ENCODE results near the gene CALCOCO1. TPM values are rescaled to one million over a fixed set of nuclear protein-coding genes. Genes with fewer than 3 reads are reported as not detected.

CALCOCO1 gene, protein sequence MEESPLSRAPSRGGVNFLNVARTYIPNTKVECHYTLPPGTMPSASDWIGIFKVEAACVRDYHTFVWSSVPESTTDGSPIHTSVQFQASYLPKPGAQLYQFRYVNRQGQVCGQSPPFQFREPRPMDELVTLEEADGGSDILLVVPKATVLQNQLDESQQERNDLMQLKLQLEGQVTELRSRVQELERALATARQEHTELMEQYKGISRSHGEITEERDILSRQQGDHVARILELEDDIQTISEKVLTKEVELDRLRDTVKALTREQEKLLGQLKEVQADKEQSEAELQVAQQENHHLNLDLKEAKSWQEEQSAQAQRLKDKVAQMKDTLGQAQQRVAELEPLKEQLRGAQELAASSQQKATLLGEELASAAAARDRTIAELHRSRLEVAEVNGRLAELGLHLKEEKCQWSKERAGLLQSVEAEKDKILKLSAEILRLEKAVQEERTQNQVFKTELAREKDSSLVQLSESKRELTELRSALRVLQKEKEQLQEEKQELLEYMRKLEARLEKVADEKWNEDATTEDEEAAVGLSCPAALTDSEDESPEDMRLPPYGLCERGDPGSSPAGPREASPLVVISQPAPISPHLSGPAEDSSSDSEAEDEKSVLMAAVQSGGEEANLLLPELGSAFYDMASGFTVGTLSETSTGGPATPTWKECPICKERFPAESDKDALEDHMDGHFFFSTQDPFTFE
- 100 to 1,000 TPM in 1 of 2 donors, 10 to 100 TPM in 1; 80.4 to 223 TPM for total RNA-seq
- polyA plus RNA-seq = 10 to 100 TPM; 65.5 to 71.4 TPM
- long read RNA-seq, donor 1, transcript CALCOCO1-218 (15 exons, 2,291 nt) = major isoform, 13 of 42 reads
- long read RNA-seq, donor 1, partial matches to known transcripts = 20 of 42 reads
- long read RNA-seq, donor 1, other reads (novel, unspliced or antisense) = 0 of 42 reads
- long read RNA-seq, donor 2, partial matches to known transcripts = 9 of 14 reads
- long read RNA-seq, donor 2, other reads (novel, unspliced or antisense) = 0 of 14 reads
- long read RNA-seq, donor 3, transcript CALCOCO1-205 (2 exons, 733 nt) = major isoform, 6 of 18 reads
- long read RNA-seq, donor 3, partial matches to known transcripts = 7 of 18 reads
- long read RNA-seq, donor 3, other reads (novel, unspliced or antisense) = 0 of 18 reads
- long read RNA-seq, donor 4, partial matches to known transcripts = 31 of 36 reads
- long read RNA-seq, donor 4, other reads (novel, unspliced or antisense) = 0 of 36 reads
- long read RNA-seq, donor 5, transcript CALCOCO1-218 (15 exons, 2,291 nt) = major isoform, 7 of 30 reads
- long read RNA-seq, donor 5, transcript CALCOCO1-205 (2 exons, 733 nt) = minor isoform, 5 of 30 reads
- long read RNA-seq, donor 5, partial matches to known transcripts = 15 of 30 reads
- long read RNA-seq, donor 5, other reads (novel, unspliced or antisense) = 0 of 30 reads

DNA sequence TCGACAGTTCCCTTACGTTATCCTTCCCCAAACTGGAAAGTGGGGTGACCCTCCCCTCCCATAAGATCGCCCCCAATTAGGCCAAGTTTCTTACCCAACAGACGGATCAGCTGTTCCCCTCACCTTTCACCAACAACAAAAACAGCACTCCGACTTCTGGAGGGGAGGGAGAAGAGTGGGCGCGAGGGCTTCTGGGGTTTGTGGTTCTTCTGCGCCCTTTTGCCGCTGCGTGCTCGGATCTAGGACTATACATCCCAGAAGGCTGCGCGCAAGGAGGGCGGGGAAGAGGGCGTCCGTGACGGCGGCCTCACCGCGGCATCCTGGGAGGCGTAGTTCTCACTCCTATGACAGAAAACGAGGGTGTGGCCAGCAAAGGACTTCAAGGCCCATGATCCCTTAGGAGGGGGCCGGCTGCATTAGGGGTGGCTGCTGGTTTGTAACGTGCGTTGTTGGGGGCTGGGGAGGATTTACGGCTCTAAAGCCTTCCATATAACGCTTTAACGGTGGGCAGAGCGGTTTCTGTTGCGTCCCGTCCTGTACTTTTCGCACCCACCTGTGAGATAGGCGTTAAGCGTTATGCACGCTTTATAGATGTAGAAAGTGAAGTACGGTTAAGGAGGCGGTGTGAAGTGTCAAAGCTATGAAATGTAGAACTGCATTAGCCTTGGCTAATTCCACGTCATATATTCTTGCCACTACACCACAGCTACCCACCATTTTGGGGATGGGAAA, at the start of gene CALCOCO1:
TSS of gene CALCOCO1 (minus strand) at position 143 of the 732 bp plus-strand sequence. CDS start 2,210 bp downstream, outside the sequence.
- Histone ChIP-seq H3K9me3 (ENCODE audit: control insufficient read depth in 4 of 4, insufficient read depth in 3 of 4, low read length in 3 of 4) (no peaks in the 10 kb centered on the region), H3K36me3 (ENCODE audit: control insufficient read depth in 4 of 4, insufficient read depth in 4 of 4, low read length in 4 of 4) (peaks cover 6 to 27% (median 19%) of the 10 kb centered on the region in 4 donors), H3K4me1 (ENCODE audit: control insufficient read depth in 5 of 5, insufficient read depth in 5 of 5, low read length in 5 of 5) (peaks cover 4 to 13% (median 6%) of the 10 kb centered on the region in 5 donors), H3K4me3 (peak within 1 kb of the TSS; percentile 71), H3K9ac (ENCODE audit: insufficient read depth in 1 of 2, low read length in 2 of 2) (peak within 1 kb of the TSS; percentile 58 to 96), H3K27ac (ENCODE audit: low read depth in 1 of 2, low read length in 1 of 2) (peak within 1 kb of the TSS; percentile 71 to 82), H3K27me3 (ENCODE audit: control insufficient read depth in 3 of 3, insufficient read depth in 3 of 3, low read length in 2 of 3) (peaks cover 0 to 3% (median 0%) of the 10 kb centered on the region in 3 donors)
- ATAC-seq (ENCODE audit: insufficient read depth, low FRiP score) (peak; percentile 99), DNase-seq (peak; percentile 98 to 99 (median 99))
- TF ChIP-seq, protein P1, sequence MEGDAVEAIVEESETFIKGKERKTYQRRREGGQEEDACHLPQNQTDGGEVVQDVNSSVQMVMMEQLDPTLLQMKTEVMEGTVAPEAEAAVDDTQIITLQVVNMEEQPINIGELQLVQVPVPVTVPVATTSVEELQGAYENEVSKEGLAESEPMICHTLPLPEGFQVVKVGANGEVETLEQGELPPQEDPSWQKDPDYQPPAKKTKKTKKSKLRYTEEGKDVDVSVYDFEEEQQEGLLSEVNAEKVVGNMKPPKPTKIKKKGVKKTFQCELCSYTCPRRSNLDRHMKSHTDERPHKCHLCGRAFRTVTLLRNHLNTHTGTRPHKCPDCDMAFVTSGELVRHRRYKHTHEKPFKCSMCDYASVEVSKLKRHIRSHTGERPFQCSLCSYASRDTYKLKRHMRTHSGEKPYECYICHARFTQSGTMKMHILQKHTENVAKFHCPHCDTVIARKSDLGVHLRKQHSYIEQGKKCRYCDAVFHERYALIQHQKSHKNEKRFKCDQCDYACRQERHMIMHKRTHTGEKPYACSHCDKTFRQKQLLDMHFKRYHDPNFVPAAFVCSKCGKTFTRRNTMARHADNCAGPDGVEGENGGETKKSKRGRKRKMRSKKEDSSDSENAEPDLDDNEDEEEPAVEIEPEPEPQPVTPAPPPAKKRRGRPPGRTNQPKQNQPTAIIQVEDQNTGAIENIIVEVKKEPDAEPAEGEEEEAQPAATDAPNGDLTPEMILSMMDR (IDR thresholded peaks at IDR 0.05; ENCODE audit: control extremely low read depth, extremely low read depth) = no peak
- WGBS, 2 donors = 0 to 1% methylated on average over 35 to 38 of the region's 38 CpGs

DNA sequence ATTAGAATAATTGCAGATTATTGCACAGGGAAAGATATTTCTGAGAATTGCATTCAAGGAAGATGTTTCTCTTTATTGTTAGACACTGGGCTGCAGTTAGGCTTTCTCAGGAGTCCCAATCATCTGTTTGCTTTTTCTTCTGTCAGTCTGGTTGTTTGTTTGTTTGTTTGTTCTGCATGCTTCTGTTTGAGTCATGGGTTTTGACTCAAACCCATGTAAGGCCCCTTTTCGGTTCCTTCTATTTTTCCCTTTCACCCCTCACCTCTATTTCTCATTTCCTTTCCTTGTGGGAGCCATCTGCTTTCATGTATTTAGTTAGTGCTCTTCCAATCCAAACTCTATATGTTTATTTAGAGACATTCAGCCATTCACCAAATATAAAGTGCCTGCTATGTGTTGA, 49.6 kb upstream of the CALCOCO1 start:
- Histone ChIP-seq H3K4me1 (ENCODE audit: control insufficient read depth in 5 of 5, insufficient read depth in 5 of 5, low read length in 5 of 5) (peaks cover 0 to 1% (median 0%) of the 10 kb centered on the region in 5 donors), H3K27me3 (ENCODE audit: control insufficient read depth in 3 of 3, insufficient read depth in 3 of 3, low read length in 2 of 3) (peaks cover 0 to 21% (median 12%) of the 10 kb centered on the region in 3 donors), H3K9me3 (ENCODE audit: control insufficient read depth in 4 of 4, insufficient read depth in 3 of 4, low read length in 3 of 4) (no peaks in the 10 kb centered on the region), H3K36me3 (ENCODE audit: control insufficient read depth in 4 of 4, insufficient read depth in 4 of 4, low read length in 4 of 4) (no peaks in the 10 kb centered on the region), H3K27ac (ENCODE audit: low read depth in 1 of 2, low read length in 1 of 2) (no peak overlapping the region), H3K9ac (ENCODE audit: insufficient read depth in 1 of 2, low read length in 2 of 2) (no peak overlapping the region), H3K4me3 (no peak overlapping the region)
- TF ChIP-seq, protein P1 (IDR thresholded peaks at IDR 0.05; ENCODE audit: control extremely low read depth, extremely low read depth) = no peak
- ATAC-seq (ENCODE audit: insufficient read depth, low FRiP score) = no peak
- WGBS, 2 donors = 81 to 89% methylated on average over 1 of the region's 1 CpG
- DNase-seq = no peak
